ENCODE data around the gene CUX1. TPM values are rescaled to one million over a fixed set of nuclear protein-coding genes. Genes with fewer than 3 reads are reported as not detected.

CUX1 gene
- total and polyA plus RNA-seq, 2 of the 13 experiments (the other 11 are each of a cell fraction or from before 2014, with no cell fraction given) = 13.7 to 14.9 TPM

DNA sequence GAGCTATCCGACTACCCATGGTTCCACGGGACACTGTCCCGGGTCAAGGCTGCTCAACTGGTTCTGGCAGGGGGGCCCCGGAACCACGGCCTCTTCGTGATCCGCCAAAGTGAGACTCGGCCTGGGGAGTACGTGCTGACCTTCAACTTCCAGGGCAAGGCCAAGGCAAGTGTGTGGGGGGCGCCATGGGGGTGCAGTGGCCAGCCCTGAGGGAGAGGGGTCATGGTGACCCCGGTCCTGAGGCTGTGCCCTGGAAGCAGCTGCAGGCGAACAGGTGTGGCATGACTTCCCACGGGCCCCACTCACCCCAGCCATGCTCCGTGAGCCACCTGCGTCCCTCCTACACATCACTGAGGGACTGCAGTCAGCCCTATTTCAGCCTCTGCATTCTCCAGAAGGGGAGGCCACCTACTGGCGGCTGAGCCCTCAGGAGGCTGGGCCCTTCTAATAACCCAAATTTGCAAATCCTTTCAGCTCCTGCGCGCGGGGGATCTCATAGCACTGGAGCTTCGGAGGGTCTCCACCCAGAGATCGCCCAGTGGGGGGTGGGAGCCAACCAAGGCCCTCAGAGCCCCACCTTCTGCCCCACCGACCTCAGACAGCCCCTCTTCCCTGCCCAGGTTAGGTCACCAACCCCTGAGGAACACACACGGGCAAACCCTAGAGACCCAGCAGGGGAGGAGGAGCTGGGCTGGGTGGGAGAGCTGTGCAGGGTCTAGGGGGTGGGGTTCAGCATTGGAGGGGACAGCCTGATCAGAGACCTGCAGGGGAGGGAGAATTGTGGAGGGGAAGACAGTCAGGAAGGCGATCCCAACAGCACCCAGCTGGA, 500.0 kb downstream of the CUX1 start:
- POLR2A ChIA-PET = no interaction called here
- CTCF ChIA-PET (ENCODE audit: low intra/inter-chr PET ratio, low total read pairs) = no interaction called here
- in situ Hi-C loops (cut with HindIII; ENCODE audit: extremely low pct_ligation_motif_present, low pct_unique_long_range_greater_than_20kb) = no loop called here
- Histone ChIP-seq H4K20me1 (ENCODE audit: insufficient read depth, low read length) (no peaks in the 10 kb centered on the region), H3K27me3 (ENCODE audit: control insufficient read depth in 1 of 2, insufficient read depth in 2 of 2, low read length in 2 of 2) (no peaks in the 10 kb centered on the region), H3K4me2 (ENCODE audit: low read depth, low read length) (no peak overlapping the region), H3K79me2 (ENCODE audit: insufficient read depth, low read length) (no peaks in the 10 kb centered on the region), H3K36me3 (replicated peaks in 1 of 2; ENCODE audit: control insufficient read depth in 1 of 2, insufficient read depth in 2 of 2, low read length in 2 of 2) (no peaks in the 10 kb centered on the region), H2AFZ (ENCODE audit: low read length) (no peak overlapping the region), H3K9me3 (ENCODE audit: low read length) (no peaks in the 10 kb centered on the region), H3K27ac (ENCODE audit: extremely low read length, insufficient read depth, low read length) (no peak overlapping the region), H3K4me1 (ENCODE audit: insufficient read depth, low read length) (no peaks in the 10 kb centered on the region), H3K9ac (ENCODE audit: insufficient read depth, low read depth, low read length) (no peak overlapping the region), H3K4me3 (replicated peaks in 1 of 3; ENCODE audit: insufficient read depth in 1 of 3, low read depth in 2 of 3, low read length in 3 of 3) (no peak overlapping the region)
- WGBS (ENCODE audit: low lambda C conversion rate) = 74% methylated on average over 16 of the region's 24 CpGs
- peak; percentile 56 for ATAC-seq
- BruUV-seq (replicated peaks) = no TSS peak
- intact Hi-C loops (cut with micrococcal nuclease; ENCODE audit: unreplicated experiment) = no loop called here
- no peak for FAIRE-seq
- TF ChIP-seq STAG1 (CRISPR knock-in tag; IDR thresholded peaks at IDR 0.05) (peak; percentile 28; the same call in 1 of the 2 replicates), TOPORS (CRISPR knock-in tag; IDR thresholded peaks at IDR 0.05) (no peak)
- DNase-seq (ENCODE audit: low spot score) = no peak

DNA sequence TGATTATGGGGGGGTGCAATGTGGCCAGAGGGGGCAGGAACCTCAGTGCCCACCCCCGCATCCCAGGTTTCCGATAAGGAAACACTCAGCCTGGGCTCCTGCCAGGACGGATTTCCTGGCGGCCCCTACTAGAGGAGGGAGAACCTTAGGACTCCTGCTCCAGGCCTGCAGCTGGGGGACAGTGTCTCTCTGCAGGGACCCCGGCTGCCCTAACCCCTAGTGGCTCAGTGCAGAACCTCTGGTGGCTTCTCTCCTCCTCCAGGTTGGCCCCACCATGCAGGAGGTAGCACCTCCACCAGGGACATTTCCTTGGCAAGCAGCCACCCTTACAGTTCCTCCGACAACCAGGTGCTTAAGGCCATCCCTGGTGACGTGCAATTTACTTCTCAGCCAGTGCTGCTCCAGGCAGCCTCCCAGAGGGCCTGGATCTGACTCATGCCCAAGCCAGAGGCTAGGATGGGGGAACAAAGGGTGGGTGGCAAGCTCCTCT, 501.1 kb downstream of the CUX1 start:
- Histone ChIP-seq H3K27ac (ENCODE audit: extremely low read length, insufficient read depth, low read length) (no peak overlapping the region), H2AFZ (ENCODE audit: low read length) (no peak overlapping the region), H3K9me3 (ENCODE audit: low read length) (no peaks in the 10 kb centered on the region), H3K4me3 (replicated peaks in 1 of 3; ENCODE audit: insufficient read depth in 1 of 3, low read depth in 2 of 3, low read length in 3 of 3) (no peak overlapping the region), H3K79me2 (ENCODE audit: insufficient read depth, low read length) (no peaks in the 10 kb centered on the region), H3K36me3 (replicated peaks in 1 of 2; ENCODE audit: control insufficient read depth in 1 of 2, insufficient read depth in 2 of 2, low read length in 2 of 2) (no peaks in the 10 kb centered on the region), H3K4me2 (ENCODE audit: low read depth, low read length) (no peak overlapping the region), H4K20me1 (ENCODE audit: insufficient read depth, low read length) (no peaks in the 10 kb centered on the region), H3K27me3 (ENCODE audit: control insufficient read depth in 1 of 2, insufficient read depth in 2 of 2, low read length in 2 of 2) (no peaks in the 10 kb centered on the region), H3K4me1 (ENCODE audit: insufficient read depth, low read length) (no peaks in the 10 kb centered on the region), H3K9ac (ENCODE audit: insufficient read depth, low read depth, low read length) (no peak overlapping the region)
- ATAC-seq (peak; percentile 68), FAIRE-seq (no peak), DNase-seq (ENCODE audit: low spot score) (no peak)
- BruUV-seq (replicated peaks) = no TSS peak
- WGBS (ENCODE audit: low lambda C conversion rate) = no CpG with 5 or more reads among the region's 7 CpGs
- ChIA-PET CTCF (ENCODE audit: low intra/inter-chr PET ratio, low total read pairs) (no interaction called here), POLR2A (no interaction called here)
- intact Hi-C loops (cut with micrococcal nuclease; ENCODE audit: unreplicated experiment) (no loop called here), in situ Hi-C loops (cut with HindIII; ENCODE audit: extremely low pct_ligation_motif_present, low pct_unique_long_range_greater_than_20kb) (no loop called here)
- TF ChIP-seq MYNN (CRISPR knock-in tag; IDR thresholded peaks at IDR 0.05; ENCODE audit: low read depth) (no peak), ZNF501 (CRISPR knock-in tag; IDR thresholded peaks at IDR 0.05) (no peak), ZNF235 (CRISPR knock-in tag; IDR thresholded peaks at IDR 0.05; ENCODE audit: borderline replicate concordance) (no peak), WIZ (CRISPR knock-in tag; IDR thresholded peaks at IDR 0.05) (no peak)
- TF ChIP-seq, protein P1, sequence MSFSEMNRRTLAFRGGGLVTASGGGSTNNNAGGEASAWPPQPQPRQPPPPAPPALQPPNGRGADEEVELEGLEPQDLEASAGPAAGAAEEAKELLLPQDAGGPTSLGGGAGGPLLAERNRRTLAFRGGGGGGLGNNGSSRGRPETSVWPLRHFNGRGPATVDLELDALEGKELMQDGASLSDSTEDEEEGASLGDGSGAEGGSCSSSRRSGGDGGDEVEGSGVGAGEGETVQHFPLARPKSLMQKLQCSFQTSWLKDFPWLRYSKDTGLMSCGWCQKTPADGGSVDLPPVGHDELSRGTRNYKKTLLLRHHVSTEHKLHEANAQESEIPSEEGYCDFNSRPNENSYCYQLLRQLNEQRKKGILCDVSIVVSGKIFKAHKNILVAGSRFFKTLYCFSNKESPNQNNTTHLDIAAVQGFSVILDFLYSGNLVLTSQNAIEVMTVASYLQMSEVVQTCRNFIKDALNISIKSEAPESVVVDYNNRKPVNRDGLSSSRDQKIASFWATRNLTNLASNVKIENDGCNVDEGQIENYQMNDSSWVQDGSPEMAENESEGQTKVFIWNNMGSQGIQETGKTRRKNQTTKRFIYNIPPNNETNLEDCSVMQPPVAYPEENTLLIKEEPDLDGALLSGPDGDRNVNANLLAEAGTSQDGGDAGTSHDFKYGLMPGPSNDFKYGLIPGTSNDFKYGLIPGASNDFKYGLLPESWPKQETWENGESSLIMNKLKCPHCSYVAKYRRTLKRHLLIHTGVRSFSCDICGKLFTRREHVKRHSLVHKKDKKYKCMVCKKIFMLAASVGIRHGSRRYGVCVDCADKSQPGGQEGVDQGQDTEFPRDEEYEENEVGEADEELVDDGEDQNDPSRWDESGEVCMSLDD (CRISPR knock-in tag; IDR thresholded peaks at IDR 0.05; ENCODE audit: borderline replicate concordance) = no peak
- TF ChIP-seq, protein P2, sequence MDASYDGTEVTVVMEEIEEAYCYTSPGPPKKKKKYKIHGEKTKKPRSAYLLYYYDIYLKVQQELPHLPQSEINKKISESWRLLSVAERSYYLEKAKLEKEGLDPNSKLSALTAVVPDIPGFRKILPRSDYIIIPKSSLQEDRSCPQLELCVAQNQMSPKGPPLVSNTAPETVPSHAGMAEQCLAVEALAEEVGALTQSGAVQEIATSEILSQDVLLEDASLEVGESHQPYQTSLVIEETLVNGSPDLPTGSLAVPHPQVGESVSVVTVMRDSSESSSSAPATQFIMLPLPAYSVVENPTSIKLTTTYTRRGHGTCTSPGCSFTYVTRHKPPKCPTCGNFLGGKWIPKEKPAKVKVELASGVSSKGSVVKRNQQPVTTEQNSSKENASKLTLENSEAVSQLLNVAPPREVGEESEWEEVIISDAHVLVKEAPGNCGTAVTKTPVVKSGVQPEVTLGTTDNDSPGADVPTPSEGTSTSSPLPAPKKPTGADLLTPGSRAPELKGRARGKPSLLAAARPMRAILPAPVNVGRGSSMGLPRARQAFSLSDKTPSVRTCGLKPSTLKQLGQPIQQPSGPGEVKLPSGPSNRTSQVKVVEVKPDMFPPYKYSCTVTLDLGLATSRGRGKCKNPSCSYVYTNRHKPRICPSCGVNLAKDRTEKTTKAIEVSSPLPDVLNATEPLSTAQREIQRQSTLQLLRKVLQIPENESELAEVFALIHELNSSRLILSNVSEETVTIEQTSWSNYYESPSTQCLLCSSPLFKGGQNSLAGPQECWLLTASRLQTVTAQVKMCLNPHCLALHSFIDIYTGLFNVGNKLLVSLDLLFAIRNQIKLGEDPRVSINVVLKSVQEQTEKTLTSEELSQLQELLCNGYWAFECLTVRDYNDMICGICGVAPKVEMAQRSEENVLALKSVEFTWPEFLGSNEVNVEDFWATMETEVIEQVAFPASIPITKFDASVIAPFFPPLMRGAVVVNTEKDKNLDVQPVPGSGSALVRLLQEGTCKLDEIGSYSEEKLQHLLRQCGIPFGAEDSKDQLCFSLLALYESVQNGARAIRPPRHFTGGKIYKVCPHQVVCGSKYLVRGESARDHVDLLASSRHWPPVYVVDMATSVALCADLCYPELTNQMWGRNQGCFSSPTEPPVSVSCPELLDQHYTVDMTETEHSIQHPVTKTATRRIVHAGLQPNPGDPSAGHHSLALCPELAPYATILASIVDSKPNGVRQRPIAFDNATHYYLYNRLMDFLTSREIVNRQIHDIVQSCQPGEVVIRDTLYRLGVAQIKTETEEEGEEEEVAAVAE (CRISPR knock-in tag; IDR thresholded peaks at IDR 0.05; ENCODE audit: borderline replicate concordance) = no peak
- TF ChIP-seq, protein P3, sequence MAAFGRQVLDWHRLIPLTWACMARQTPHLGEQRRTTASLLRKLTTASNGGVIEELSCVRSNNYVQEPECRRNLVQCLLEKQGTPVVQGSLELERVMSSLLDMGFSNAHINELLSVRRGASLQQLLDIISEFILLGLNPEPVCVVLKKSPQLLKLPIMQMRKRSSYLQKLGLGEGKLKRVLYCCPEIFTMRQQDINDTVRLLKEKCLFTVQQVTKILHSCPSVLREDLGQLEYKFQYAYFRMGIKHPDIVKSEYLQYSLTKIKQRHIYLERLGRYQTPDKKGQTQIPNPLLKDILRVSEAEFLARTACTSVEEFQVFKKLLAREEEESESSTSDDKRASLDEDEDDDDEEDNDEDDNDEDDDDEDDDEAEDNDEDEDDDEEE (CRISPR knock-in tag; IDR thresholded peaks at IDR 0.05) = no peak
